Psoas muscle (tissue), 8 donors: ENCODE results near the gene CACNA1C. TPM values are rescaled to one million over a fixed set of nuclear protein-coding genes. Genes with fewer than 3 reads are reported as not detected.
A peak's percentile ranks its signal among the peaks of the same experiment; 100 is the strongest.

Experiments
- ATAC-seq, 4 donors: fragments of 200-7000 bp; cut with Tn5 transposase; one replicate each; pipeline ENCODE4 v1.9.1; 2020; ENCODE audit warnings: moderate library complexity in 3 of 4, mild to moderate bottlenecking in 2 of 4
- DNase-seq, 2 donors: peaks; one replicate each; pipeline ENCODE4 v3.0.0-alpha.2; 2020
- H3K27ac ChIP-seq: fragments of 200-600 bp; one replicate; pipeline ENCODE4 v1.8.0; 2022
- H3K27me3 ChIP-seq, 3 donors: fragments of 200-600 bp in 1 of 3; one replicate each; pipeline versions ENCODE4 v1.6.1 to v1.8.0; 2013 to 2022; ENCODE audit warnings: low read length in 2 of 3, mild to moderate bottlenecking in 2 of 3, moderate library complexity in 1 of 3; ENCODE audit not compliant: insufficient read depth in 3 of 3
- H3K36me3 ChIP-seq, 2 donors: fragments of 200-600 bp in 1 of 2; one replicate each; pipeline versions ENCODE4 v1.6.1 to v1.8.0; 2013 to 2022; ENCODE audit warnings: low read depth in 1 of 2, mild to moderate bottlenecking in 1 of 2, moderate library complexity in 1 of 2; ENCODE audit not compliant: insufficient read depth in 1 of 2
- H3K4me1 ChIP-seq: fragments of 200-600 bp; one replicate; pipeline ENCODE4 v1.8.0; 2022
- H3K4me3 ChIP-seq: fragments of 200-600 bp; one replicate; pipeline ENCODE4 v1.8.0; 2022; ENCODE audit warnings: mild to moderate bottlenecking
- H3K9me3 ChIP-seq: fragments of 200-600 bp; one replicate; pipeline ENCODE4 v1.8.0; 2022
- CTCF ChIP-seq: fragments of 200-600 bp; IDR thresholded peaks from one replicate; pipeline ENCODE4 v1.8.0; 2022; ENCODE audit warnings: antibody characterized with exemption
- WGBS, 3 donors: extraction: QIAGEN DNeasy Blood & Tissue Kit; methylation state at CpG; one replicate each; pipeline versions ENCODE4 v1.1.6 to v1.1.7; 2013; 5-methylcytosine and 5-hydroxymethylcytosine counted together
- intact Hi-C, 2 donors: fragments of 100-400 bp; cut with DNase I; formaldehyde crosslinking; loops; one replicate each; pipeline versions ENCODE4 v1.11.0 to v1.14.2; 2022
- polyA plus RNA-seq, 3 donors: library from polyadenylated mRNA; stranded (reverse); fragments of 200-250 nt; gene quantifications; one replicate each; pipeline ENCODE4 v1.2.3, GENCODE V29; 2013
- total RNA-seq, 4 donors: library from RNA; stranded (reverse); fragmentation: NEBNext Ultra II Directional in 2 of 4; extraction: Animal tissue kit (Norgen Biotek cat#: 25700) in 2 of 4; gene quantifications; one replicate each; pipeline versions ENCODE4 v1.2.1 to v1.2.4, GENCODE V29; 2021 to 2023
- donor health status: healthy with polysubstance abuse.
- donor health status: DM: no; HTN: no; CAD: no; lungs with moderate emphysema.
- donor health status: Bipolar disorder and iron deficiency.
- donor health status: healthy.
- donor health status: DM: yes; HTN: yes; CAD: no.
- donor health status: DM: no; HTN: no; CAD: no.
- donor health status: DM: no; HTN: no; CAD: no.
- donor health status: DM: yes; HTN: yes; CAD: no.

Gene CACNA1C
- total and polyA plus RNA-seq, 7 donors, result 0.26 to 2.9 (median 0.95) TPM

DNA sequence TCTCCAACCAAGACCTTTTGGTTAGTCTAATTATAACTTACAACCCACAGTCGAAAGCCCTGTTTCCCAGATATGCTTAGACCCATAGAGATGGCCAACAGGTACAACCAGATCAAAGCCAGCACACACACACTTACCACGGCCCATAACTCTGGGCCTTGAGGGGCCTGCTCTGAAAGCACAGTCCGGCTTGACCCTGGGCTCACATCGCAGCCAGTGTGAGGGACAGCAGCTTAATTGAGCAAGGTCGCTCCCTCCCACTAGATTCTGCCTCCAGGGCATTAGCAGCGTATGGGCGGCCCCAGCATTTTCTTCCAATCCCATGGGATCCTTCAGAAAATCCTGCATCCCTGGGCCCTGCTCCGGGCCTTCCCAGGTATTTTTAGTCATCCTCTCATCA, 584.6 kb downstream of the CACNA1C start:
- H3K4me1 ChIP-seq, result no peaks in the 10 kb centered on the region
- no peak for ATAC-seq
- peak in 1 of 2 donors; percentile 29 for DNase-seq
- intact Hi-C loops, result no loop called here
- no peak overlapping the region for H3K27ac ChIP-seq
- TF ChIP-seq CTCF, result no peak
- no peaks in the 10 kb centered on the region for H3K36me3 ChIP-seq
- no peaks in the 10 kb centered on the region for H3K9me3 ChIP-seq
- H3K27me3 ChIP-seq, result peaks cover 0 to 23% (median 10%) of the 10 kb centered on the region in 3 donors
- WGBS, 3 donors, result 79 to 85% (median 83%) methylated on average over 8 of the region's 8 CpGs
- no peak overlapping the region for H3K4me3 ChIP-seq

- WGBS, 3 donors, result 89 to 95% (median 91%) methylated on average over 15 of the region's 15 CpGs
- no peaks in the 10 kb centered on the region for H3K36me3 ChIP-seq
- H3K27ac ChIP-seq, result no peak overlapping the region
- ATAC-seq (no peak), DNase-seq (peak in 1 of 2 donors; percentile 32)
- peaks cover 0 to 30% (median 4%) of the 10 kb centered on the region in 3 donors for H3K27me3 ChIP-seq
- H3K4me3 ChIP-seq, result no peak overlapping the region
- no peaks in the 10 kb centered on the region for H3K9me3 ChIP-seq
- TF ChIP-seq CTCF, result no peak
- intact Hi-C loops, result no loop called here
- no peaks in the 10 kb centered on the region for H3K4me1 ChIP-seq
Observed at GRCh38 chr12:2638273-2639019, 585.7 kb downstream of the CACNA1C start.

DNA sequence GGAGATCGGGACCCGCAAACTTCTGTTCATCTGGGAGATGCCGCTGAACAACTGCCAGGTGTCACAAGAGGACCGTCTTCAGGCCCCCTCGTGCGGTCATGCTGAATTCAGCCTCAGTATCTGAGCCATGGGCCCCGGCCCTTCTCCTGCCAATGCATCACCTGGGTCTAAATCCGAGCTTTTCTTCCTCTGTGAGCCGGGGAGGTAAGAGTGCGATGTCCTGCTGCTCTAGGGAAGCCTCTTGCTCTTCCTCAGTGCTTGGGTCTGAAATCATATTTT, 586.2 kb downstream of the CACNA1C start:
- DNase-seq (no peak), ATAC-seq (no peak)
- Histone ChIP-seq H3K4me3 (no peak overlapping the region), H3K27ac (no peak overlapping the region), H3K9me3 (no peaks in the 10 kb centered on the region), H3K27me3 (peaks cover 0 to 35% (median 2%) of the 10 kb centered on the region in 3 donors), H3K4me1 (no peaks in the 10 kb centered on the region), H3K36me3 (no peaks in the 10 kb centered on the region)
- intact Hi-C loops, result no loop called here
- TF ChIP-seq CTCF, result no peak
- WGBS, 3 donors, result 85 to 86% (median 85%) methylated on average over 10 of the region's 10 CpGs

- Histone ChIP-seq H3K4me1 (no peaks in the 10 kb centered on the region), H3K27me3 (peaks cover 0 to 35% (median 2%) of the 10 kb centered on the region in 3 donors), H3K36me3 (no peaks in the 10 kb centered on the region), H3K9me3 (no peaks in the 10 kb centered on the region), H3K4me3 (no peak overlapping the region), H3K27ac (peak overlapping the region; percentile 36)
- intact Hi-C loops, result no loop called here
- peak; percentile 5 for TF ChIP-seq CTCF
- ATAC-seq (no peak), DNase-seq (peak in 1 of 2 donors; percentile 35)
- WGBS, 3 donors, result 47 to 58% (median 56%) methylated on average over 10 of the region's 10 CpGs
Observed at GRCh38 chr12:2640281-2640680, 587.5 kb downstream of the CACNA1C start.

GRCh38 chr12:2640709-2641108, 587.9 kb downstream of the CACNA1C start:
- Histone ChIP-seq H3K4me3 (no peak overlapping the region), H3K4me1 (no peaks in the 10 kb centered on the region), H3K36me3 (no peaks in the 10 kb centered on the region), H3K9me3 (no peaks in the 10 kb centered on the region), H3K27ac (peak overlapping the region; percentile 36), H3K27me3 (peaks cover 0 to 36% (median 2%) of the 10 kb centered on the region in 3 donors)
- 26 to 32% (median 27%) methylated on average over 6 of the region's 6 CpGs for WGBS, 3 donors
- intact Hi-C loops, result no loop called here
- DNase-seq (peak in 1 of 2 donors; percentile 72), ATAC-seq (peak; percentile 52 to 78 (median 74))
- no peak for TF ChIP-seq CTCF
